DMS114 treated with DMSO at 0.1 percent for 48 hours (cell line): ENCODE data around the gene NSUN7.
"Not testable (repeated sequence)": the region's sequence is repeated elsewhere in the genome, so short reads cannot be mapped to it uniquely, and the experiment has no call there.

Source experiments
- DNase-seq: peaks from one replicate; lab custom pipeline; 2025; ENCODE audit not compliant: unreplicated experiment; lab: John Stamatoyannopoulos, UW

Gene NSUN7

DNA sequence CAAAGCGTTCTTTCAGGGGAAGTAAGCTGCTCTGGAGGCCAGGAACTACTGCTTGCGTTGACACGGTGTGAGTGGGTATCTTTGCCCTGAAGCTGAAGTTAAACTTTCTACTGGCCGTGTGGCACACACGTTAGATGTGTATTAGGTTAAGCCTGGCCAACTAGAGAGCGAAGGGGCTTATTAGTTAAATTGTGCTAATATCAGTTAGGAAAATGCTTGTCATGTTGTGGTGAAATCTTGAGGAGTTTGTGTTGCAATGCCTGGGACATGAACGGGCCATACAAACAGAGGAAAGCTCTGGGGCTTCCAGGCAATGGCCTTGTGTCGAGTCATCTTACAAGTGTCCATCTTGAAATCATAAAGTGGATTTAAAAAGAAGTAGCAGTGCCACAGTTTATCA is 62.6 kb downstream of the NSUN7 start:
- no peak for DNase-seq

DNA sequence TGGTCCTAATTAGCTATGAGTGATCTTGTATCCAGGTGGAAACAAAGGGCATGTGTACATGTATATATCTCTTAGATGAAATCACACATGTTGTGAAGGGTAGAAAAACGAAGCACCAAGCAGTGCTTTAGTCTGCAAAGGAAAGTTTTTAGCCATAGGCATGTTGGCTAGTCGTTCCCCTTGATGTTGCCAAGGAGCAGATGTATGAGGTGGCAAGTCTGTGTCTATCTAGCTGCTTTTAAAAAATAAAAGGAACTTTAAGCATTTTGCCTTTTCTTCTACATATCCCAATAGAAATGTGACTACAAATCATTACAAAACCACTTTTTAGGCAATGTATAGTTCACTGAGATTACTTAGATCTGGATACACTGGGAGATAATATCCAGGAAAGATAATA is 63.1 kb downstream of the NSUN7 start:
- no peak for DNase-seq

DNA sequence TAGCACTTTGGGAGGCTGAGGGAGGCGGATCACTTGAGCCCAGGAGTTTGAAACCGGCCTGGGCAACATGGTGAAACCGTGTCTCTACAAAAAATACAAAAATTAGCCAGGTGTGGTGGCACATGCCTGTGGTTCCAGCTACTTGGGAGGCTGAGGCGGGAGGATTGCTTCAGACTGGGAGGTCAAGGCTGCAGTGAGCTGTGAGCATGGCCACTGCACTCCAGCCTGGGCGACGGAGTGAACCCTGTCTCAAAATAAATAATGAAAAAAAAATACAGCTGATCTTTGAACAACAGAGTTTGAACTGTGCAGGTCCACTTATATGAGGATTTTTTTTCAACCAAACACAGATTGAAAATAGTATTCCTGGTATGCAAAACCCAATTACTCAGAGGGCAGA is 67.4 kb downstream of the NSUN7 start:
- DNase-seq = not testable (repeated sequence)

DNA sequence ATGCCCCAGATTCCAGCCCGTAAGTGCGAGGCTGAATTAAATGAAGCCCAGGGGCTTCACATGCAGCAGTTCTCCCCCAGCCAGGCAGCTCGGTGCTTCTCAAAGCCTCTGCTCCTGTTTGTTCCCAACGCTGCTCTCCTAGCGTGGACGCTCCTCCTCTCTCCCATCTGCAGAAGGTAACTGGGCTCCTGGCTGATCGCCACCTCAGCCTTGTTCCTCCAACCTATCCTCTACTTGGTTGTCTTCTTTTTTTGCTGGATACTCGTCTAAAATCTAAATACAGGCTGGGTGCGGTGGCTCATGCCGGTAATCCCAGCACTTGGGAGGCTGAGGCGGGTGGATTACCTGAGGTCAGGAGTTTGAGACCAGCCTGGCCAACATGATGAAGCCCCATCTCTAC is 70.3 kb downstream of the NSUN7 start:
- no peak for DNase-seq

DNA sequence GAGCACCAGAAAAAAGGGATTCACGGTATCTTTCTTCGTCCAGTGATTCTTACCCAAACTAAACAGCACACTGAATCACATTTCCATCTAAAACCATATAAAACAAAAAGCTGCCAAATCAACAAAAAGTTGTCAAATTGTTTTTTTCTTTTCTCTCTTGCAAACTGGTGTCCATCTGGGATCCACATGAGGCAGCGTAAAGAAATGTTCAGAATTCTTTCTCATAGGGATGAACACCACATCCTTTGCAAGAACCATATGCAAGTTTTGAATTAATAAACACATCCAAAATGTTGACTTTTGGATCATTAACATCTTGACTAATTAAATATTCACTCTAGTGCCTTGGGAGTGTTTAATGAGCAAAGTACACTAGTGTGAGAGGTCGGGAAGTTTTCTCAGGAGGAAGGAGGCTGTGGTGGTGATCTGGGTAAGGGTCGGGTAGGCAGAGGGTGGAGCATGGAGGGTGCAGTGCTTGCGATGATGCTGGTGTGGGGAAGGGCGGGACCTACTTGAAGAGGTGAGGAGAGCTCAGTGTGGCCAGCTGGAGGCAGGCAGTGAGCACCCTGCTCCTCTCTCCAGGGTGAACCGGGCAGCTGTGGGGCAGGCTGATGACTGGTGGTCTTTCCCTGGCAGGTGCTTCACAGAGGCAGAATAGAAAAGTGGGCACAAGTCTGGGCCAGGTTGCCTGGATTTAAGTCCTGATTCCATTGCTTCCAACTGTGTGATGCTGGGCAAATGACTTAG is 72.8 kb downstream of the NSUN7 start:
- DNase-seq = no peak

DNA sequence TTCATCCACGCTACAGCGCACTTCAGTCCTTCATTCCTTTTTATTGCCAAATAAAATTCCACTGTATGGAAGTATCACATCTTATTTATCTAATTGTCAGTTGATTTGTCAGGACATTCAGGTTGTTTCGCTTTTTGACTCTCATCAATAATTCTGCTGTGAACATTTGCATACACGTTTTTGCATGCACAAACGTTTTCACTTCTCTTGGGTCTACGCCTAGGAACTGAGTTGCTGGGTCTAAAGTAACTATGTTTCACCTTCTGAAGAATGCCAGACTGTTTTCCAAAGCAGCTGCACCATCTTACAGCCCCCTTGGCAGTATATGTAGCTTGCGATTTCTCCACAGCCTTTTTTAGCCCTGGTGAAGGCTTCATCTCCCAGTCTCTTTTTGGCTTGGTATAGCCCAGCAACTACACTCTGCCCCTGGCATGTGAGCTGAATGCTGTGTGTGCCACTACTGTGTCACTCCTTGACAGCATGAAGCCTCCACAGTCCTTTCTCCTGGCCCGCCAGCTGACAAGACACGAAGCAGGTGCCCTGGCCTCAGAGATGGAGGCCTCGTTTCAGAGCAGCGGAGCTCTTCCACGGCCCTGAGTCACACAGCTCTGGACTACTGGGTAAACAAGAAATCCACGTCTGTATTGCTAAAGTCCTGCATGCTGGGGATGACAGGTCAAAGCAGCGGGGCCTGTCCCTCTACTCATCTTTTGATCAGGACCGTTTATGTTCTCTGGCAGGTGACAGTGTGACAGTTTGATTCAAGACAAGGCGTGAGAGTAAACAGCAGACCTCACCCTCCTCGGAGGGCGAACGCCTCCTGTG is 75.5 kb downstream of the NSUN7 start:
- DNase-seq = no peak

DNA sequence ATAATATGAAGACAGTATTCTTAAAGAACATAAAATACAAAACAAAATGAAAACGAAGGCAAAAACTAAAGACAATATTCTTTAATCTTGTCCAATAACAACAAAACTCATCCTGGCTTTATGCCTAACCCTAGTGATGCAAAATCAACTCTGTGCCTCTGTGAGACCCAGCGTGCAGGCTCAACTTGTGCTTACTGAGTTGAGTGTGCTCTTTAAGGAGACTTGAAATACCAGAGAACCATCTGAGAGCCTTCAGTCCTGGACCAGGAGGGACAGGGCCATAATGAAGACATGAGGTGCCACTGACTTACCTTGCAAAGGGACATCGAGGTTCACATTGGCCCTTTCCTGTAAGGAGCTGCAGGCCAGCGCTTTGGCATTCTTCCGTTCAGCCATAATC is 77.1 kb downstream of the NSUN7 start:
- DNase-seq = no peak

DNA sequence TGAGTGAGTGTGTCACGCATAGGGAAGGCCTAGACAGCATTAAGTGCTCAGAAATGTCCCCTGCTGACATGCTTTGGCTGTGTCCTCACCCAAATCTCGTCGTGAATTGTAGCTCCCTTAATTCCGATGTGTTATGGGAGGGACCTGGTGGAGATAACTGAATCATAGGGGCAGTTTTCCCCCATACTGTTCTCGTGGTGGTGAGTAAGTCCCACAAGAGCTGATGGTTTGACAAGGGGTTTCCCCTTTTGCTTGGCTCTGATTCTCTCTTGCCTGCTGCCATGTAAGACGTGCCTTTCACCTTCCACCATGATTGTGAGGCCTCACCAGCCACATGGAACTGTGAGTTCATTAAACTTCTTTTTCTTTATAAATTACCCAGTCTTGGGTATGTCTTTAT is 78.0 kb downstream of the NSUN7 start:
- DNase-seq = no peak

DNA sequence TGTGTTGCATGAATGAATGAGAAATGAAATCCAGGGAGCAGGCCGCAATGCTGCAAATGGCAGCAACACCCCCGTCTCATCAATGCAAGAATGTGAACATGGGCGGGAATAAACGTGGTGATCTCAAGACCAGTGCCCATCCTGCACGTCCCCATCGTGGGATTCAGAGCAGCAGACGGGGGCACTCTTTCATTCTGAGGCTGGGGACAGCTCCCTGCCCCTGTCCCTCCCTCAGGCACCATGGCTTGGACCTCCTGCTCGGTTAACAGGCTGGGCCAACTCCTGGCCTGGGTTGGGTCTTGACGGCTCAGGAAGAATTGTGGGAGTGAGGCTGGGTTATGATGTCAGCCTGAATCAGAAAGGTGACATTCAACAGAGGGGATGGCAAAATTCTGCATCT is 78.9 kb downstream of the NSUN7 start:
- no peak for DNase-seq

DNA sequence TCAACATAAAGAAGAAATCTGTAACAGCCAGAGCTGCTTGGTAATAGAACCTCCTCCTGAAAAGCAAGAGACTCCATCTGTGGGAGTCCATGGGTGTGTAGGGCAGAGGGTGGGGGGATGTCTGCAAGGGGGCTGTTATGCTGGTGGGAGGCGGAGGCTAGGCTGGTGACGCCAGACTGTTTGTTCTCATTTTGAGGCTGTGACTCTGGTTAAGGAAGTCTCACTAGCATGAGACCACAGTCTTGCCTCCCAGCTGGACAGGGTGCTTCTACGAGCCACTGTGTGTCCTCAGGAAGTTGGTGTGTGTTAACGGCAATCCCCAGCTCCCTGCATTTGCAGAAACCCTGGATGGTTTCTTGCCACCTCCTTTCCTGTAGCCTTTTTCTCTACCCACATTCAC is 79.8 kb downstream of the NSUN7 start:
- DNase-seq = no peak

DNA sequence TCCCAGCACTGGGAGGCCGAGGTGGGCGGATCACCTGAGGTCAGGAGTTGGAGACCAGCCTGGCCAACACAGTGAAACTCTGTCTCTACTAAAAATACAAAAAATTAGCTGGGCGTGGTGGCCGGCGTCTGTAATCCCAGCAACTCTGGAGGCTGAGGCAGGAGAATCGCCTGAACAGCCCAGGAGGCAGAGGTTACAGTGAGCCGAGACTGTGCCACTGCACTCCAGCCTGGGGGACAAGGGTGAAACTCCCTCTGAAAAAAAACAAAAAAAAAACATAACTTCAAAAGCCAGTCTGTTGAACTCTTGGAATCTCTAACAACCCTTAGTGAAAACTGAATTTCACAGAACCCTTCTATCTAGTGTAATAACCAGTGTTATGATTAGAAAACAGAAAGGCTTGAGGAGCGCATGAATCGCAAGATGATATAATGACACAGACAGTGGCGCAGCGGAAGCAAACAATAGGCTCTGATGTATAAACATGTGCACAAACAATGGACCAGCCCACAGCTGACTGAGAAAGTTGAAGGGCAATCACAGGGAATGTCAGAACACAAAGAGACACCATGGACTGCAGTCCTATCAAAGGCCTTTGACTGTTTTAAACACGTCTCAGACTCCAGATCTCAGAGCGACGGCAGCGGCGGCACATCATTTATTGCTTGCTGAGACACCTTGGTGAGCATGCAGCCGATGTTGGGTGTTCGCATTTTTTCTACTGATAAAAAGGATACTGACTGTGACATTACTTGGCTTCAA is 81.6 kb downstream of the NSUN7 start:
- no peak for DNase-seq

DNA sequence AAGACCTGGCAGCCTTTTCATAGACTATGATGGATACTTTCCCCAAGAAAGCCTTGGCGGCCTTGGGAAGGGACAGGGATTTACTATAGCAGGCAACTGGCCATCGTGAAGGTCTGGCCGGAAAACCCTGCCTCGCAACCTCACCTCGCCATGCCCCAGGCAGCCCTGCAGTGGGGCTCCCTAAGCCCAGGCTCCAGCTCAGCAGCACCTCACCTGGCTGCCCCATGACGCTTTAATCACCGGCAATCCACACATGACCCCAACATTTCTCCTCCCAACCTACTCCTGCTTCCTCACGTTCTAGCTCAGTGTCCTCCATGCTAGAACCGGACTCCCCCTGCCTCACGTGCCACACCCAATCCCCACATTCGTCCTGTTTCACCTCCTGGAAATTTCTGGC is 82.4 kb downstream of the NSUN7 start:
- no peak for DNase-seq

DNA sequence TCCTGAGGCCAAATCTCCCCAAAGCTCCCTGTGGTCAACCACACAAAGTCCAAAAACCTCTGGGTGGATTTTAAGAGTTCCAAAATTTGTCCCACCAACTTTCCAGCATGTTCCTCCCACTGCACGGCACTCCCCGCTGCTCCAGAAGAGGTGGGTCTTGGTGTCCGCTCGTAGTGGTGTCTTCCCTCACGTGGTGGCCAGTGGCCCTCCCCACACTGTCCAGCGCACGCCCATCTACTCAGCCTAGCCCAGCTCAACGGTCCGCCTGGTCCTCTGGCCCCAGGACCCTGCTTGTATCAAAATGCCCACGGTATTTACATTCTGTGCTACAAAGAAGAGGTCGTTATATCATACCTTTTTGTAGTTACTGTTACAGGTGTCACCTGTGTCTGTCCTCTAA is 83.5 kb downstream of the NSUN7 start:
- no peak for DNase-seq

DNA sequence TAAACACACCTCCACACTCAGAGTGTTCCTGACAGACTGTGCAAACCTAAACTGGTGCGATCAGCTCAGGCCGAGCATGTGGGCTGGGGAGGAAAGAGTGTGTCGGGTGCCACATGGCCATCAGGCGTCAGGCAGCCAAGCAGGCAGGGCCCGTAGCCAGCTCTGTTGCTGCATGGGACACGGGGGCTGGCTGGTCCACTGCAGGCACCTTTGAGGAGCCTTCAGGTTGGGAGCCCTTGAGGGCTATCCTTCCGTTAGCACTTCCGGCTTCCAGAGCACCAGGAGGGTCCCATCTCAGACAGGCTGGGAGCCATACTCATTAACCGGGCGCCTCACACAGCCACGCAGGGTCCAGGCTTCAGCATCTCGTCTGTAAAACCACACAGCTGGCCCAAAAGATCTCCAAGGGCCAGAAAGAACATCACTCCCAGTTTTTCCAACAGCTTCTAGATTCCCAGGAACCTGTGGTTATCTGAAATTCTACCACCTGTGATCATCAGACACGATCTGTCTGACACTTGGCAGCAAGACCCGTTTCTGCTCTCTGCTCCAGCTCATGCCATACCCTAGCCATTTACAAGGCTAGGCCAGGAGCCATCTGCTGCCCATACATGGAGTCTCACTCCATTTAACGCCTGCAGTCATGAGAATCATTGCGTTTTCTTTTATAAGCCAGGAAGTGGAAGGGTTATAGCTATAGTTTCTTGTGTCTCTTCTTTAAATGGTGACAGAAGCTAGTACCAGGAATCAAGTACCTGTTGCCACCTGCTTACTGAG is 87.5 kb downstream of the NSUN7 start:
- no peak for DNase-seq

DNA sequence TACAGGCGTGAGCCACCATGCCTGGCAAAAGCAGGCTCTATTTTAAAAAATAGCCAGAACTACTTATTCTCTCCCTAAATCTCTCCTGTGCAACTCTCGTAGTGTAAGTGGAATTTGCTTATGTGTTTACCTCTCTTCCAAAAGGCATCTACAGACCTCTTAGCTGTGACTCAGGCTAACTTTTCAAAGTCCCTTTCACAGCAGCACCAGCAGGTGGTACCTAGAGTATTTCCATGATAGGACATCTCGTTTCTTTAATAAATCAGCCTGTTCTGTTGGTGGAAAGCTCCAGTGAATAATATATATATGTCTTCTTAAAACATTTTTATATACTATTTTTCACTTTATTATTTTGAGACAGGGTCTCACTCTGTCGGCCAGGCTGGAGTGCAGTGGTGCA is 89.0 kb downstream of the NSUN7 start:
- no peak for DNase-seq

DNA sequence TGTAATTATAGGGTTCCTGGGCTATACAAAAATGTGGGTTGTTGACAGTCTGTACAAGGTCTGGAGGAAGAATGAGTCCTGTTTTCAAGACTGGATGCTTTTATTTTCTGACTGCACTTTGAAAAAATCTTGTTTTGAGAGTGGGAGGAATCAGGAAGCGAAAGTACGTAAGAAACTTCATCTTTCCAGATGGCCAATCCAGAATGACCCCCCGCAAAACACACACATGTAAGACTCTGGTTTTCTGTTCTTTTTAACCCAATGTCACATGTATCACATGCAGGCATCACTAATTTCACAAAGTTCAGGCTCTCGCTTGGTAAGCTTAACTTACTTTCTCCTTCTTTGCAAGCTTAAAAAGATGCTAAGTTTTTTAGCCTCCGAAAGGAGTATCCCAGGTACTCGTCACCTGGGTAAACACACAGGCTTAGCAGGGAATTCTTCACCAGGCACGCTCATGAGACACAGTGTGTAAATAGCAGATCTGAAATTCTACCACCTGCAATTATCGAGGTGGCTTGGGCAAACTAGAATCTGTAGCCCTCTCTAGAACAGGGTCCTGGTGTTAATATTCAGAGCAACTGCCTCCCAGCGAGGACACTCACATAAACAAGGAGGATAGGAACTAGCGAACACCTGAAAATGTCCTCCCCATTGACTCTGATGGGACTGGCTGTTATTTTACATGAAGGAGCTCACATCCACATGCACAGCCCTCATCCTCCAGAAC is 90.7 kb downstream of the NSUN7 start:
- no peak for DNase-seq

DNA sequence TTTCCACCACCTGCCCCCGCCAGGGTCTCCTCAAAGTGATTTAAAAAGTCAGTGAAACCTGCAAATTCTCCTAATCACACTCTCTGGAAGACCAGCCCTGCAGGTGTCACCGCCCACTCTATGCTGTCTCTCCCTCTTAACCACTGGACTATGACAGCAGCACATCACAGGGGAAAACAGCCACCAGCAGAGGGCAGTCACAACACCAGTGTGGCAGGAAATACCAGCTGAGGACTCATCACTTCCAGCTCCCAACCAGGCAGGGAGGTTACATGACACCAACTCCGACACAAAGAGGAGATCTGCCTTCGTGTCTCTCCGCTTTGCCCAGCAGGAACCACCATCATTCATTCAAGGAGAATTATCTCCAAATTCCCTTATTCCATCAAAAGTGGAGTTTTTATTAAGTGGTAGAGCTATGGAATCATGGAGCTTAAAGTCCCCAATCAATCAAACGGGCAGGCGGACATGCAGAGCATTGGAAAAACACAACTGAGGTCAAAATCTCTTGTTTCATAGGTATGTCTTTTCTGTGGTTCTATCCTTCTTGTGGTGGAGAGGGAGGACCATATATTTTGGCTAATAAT is 91.3 kb downstream of the NSUN7 start:
- DNase-seq = no peak

DNA sequence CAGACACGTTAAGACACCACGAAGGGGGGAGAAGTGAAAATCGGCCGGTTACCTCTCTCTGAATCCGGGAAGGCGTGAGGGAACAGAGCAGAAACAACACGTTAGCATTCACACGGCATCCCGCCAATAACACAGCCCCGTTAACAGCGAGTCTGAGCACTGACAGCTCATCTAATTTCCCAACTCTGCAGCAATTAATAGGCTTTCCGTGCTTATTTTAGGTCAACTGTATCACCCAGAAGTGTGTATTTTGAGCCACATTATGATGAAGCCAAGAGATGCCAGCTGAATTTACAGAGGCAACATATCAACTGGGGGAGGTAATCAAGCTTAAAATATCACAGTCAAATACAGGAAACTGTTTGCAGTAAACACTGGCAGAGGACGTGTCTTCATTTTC is 92.6 kb downstream of the NSUN7 start:
- DNase-seq = no peak

DNA sequence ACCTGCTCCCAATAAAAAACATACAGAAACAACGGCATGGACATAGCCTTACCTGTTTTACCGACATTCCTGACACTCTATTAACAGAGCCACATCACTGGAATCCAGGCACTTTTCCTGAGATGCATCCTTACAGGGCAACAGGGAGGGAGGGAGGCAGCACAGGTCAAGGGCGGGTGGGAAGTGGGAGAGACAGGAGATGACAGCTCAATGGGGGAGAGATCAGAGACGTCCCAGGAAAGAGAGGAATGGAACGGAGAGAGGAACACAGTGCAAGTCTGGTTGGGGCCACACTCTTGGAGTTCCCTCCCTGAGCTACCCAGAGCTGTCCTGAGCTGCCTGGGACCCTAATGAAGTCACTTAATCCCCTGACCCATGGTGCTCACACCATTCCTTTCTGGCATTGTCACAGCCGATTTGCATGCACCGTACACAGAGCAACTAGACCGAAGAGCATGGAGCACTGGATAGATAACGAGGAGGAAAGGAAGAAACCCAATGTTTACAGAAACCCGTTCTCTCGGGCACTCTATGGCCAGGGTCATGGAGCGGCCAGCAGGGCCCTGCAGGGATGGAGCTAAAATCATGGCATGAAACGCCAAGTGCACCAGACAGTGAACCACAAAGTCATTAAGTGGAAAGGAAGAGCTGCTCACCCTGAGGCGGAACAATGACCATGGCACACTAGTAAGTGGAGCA is 93.1 kb downstream of the NSUN7 start:
- no peak for DNase-seq
